K562 (cell line): ENCODE results near the gene NAV2. TPM values are rescaled to one million over a fixed set of nuclear protein-coding genes. Genes with fewer than 3 reads are reported as not detected.

ENCODE experiments used
- ATAC-seq: fragments of 200-7000 bp; cut with Tn5 transposase; 3 replicates; pipeline ENCODE4 v1.9.1; 2020; ENCODE audit warnings: moderate library complexity
- BruUV-seq: library from RNA; stranded (reverse); fragments of 400-500 nt; replicated peaks from 2 replicates; lab custom pipeline; 2021; lab: Mats Ljungman, UMichigan
- CTCF ChIA-PET: fragments of 300-600 bp; formaldehyde crosslinking; extraction: SDS; loops from one replicate; lab custom pipeline; 2021; ENCODE audit warnings: low intra/inter-chr PET ratio; lab: Yijun Ruan, JAX
- POLR2A ChIA-PET: fragments of 300-600, 350-650 bp; sonication (Branson Sonifier 250); formaldehyde crosslinking; extraction: SDS; loops from one replicate; lab custom pipeline; 2021; ENCODE audit warnings: antibody characterized with exemption, inconsistent platforms; lab: Yijun Ruan, JAX
- DNase-seq, 4 experiments: peaks; one replicate each; pipeline versions ENCODE4 v3.0.0 to v3.0.0-alpha.2; 2011 to 2018; ENCODE audit warnings: low spot score in 3 of 4, mixed read lengths in 3 of 4; ENCODE audit errors: extremely low read depth in 1 of 4
- FAIRE-seq: peaks from 2 replicates; lab custom pipeline; 2011; peaks lifted over from hg19 to GRCh38; lab: Jason Lieb, UNC
- H2AFZ ChIP-seq: 2 replicates; pipeline ENCODE4 v1.6.0; 2011; ENCODE audit warnings: low read depth, low read length, control low read depth, inconsistent platforms
- H3K27ac ChIP-seq: fragments of 200-600 bp; 3 replicates; pipeline ENCODE4 v1.8.0; 2011; ENCODE audit warnings: low read depth, mild to moderate bottlenecking, control low read depth, inconsistent platforms, low read length, moderate library complexity, mixed read lengths; ENCODE audit errors: extremely low read depth
- H3K27me3 ChIP-seq, 2 experiments: fragments of 300-600 bp in 1 of 2; 2 replicates in 1 of 2; 3 replicates in 1 of 2; pipeline versions ENCODE4 v1.6.0 to v1.8.0; 2011; ENCODE audit warnings: inconsistent platforms in 2 of 2, low read length in 2 of 2, mild to moderate bottlenecking in 1 of 2, mixed read lengths in 1 of 2, moderate library complexity in 1 of 2; ENCODE audit not compliant: control insufficient read depth in 2 of 2, insufficient read depth in 2 of 2
- H3K36me3 ChIP-seq: fragments of 300-600 bp; 3 replicates; pipeline ENCODE4 v1.8.0; 2011; ENCODE audit warnings: mild to moderate bottlenecking, low read length, inconsistent platforms; ENCODE audit not compliant: control insufficient read depth, insufficient read depth
- H3K4me1 ChIP-seq, 2 experiments: fragments of 200-600 bp in 1 of 2; replicated peaks in 1 of 2; 2 replicates in 1 of 2; 3 replicates in 1 of 2; pipeline versions ENCODE4 v1.5.1 to v1.8.0; 2011; ENCODE audit warnings: inconsistent platforms in 2 of 2, low read length in 2 of 2, mild to moderate bottlenecking in 1 of 2, mixed read lengths in 1 of 2, moderate library complexity in 1 of 2; ENCODE audit not compliant: control insufficient read depth in 2 of 2, insufficient read depth in 2 of 2
- H3K4me2 ChIP-seq: 2 replicates; pipeline ENCODE4 v1.6.1; 2011; ENCODE audit warnings: low read length, control low read depth, inconsistent platforms, mixed read lengths; ENCODE audit not compliant: insufficient read depth
- H3K4me3 ChIP-seq: fragments of 200-600 bp; sonication (generic), shearing (Covaris generic); 2 replicates; pipeline ENCODE4 v1.5.1; 2016; ENCODE audit warnings: control low read depth, inconsistent platforms
- H3K79me2 ChIP-seq: fragments of 200-600 bp; 3 replicates; pipeline ENCODE4 v1.8.0; 2011; ENCODE audit warnings: low read length, inconsistent platforms; ENCODE audit not compliant: control insufficient read depth, insufficient read depth
- H3K9ac ChIP-seq, 2 experiments: 2 replicates each; pipeline versions ENCODE4 v1.6.0 to v1.6.1; 2011; ENCODE audit warnings: low read depth in 2 of 2, low read length in 2 of 2, control low read depth in 1 of 2, inconsistent platforms in 1 of 2, mild to moderate bottlenecking in 1 of 2, mixed read lengths in 1 of 2; ENCODE audit not compliant: insufficient read depth in 1 of 2
- H3K9me1 ChIP-seq: one replicate; pipeline ENCODE4 v1.6.0; 2011; ENCODE audit warnings: inconsistent platforms, mild to moderate bottlenecking, low read length, moderate library complexity; ENCODE audit not compliant: control insufficient read depth, insufficient read depth
- H3K9me3 ChIP-seq: replicated peaks from 2 replicates; pipeline ENCODE4 v1.5.1; 2011; ENCODE audit warnings: low read depth, low read length, inconsistent platforms; ENCODE audit not compliant: control insufficient read depth, insufficient read depth
- H4K20me1 ChIP-seq: replicated peaks from 2 replicates; pipeline ENCODE4 v1.6.1; 2011; ENCODE audit warnings: low read length, inconsistent platforms, mixed read lengths; ENCODE audit not compliant: control insufficient read depth, insufficient read depth
- BRD9 ChIP-seq: fragments of 450-650 bp; IDR thresholded peaks from 2 replicates; pipeline ENCODE4 v1.6.1; 2018; ENCODE audit warnings: low read depth; ENCODE audit not compliant: partially characterized antibody
- EP400 ChIP-seq: fragments of 450-650 bp; IDR thresholded peaks from 2 replicates; pipeline ENCODE4 v1.6.1; 2017; ENCODE audit warnings: antibody characterized with exemption, mild to moderate bottlenecking, moderate library complexity
- HIVEP1 ChIP-seq: fragments of 250-450 bp; sonication (Bioruptor Pico); IDR thresholded peaks from 2 replicates; pipeline ENCODE4 v1.4.0; 2020; ENCODE audit warnings: mild to moderate bottlenecking
- NCOA6 ChIP-seq: fragments of 450-650 bp; IDR thresholded peaks from 2 replicates; pipeline ENCODE4 v1.6.1; 2017; ENCODE audit warnings: mild to moderate bottlenecking
- TEAD4 ChIP-seq, 2 experiments: sonication (generic) in 1 of 2; formaldehyde crosslinking in 1 of 2; IDR thresholded peaks; 2 replicates each; pipeline versions ENCODE4 v1.6.1 to v1.8.0; 2012 to 2022; ENCODE audit warnings: borderline replicate concordance in 1 of 2, inconsistent platforms in 1 of 2, low read length in 1 of 2, mild to moderate bottlenecking in 1 of 2, missing genetic modification reagents in 1 of 2
- ZNF717 ChIP-seq: fragments of 250-450 bp; sonication (Bioruptor Pico); IDR thresholded peaks from 2 replicates; pipeline ENCODE4 v1.5.0; 2021
- ZNF766 ChIP-seq: fragments of 200-800 bp; sonication (Bioruptor generic); conservative IDR thresholded peaks from 2 replicates; pipeline ENCODE4 v1.6.1; 2016; ENCODE audit warnings: missing genetic modification characterization, missing compliant biosample characterization
- whole genome bisulfite sequencing: fragments of 100-300 bp; shearing (Covaris generic); methylation state at CpG from one replicate; pipeline ENCODE4 v1.1.6; 2016; ENCODE audit warnings: low coverage, mixed read lengths; ENCODE audit not compliant: insufficient coverage; ENCODE audit errors: missing lambda C conversion rate; 5-methylcytosine and 5-hydroxymethylcytosine counted together
- in situ Hi-C: fragments of 300-500 bp; cut with MboI; formaldehyde crosslinking; loops from 4 replicates; pipeline ENCODE4 v1.15.0; 2018; ENCODE audit warnings: inconsistent platforms, mixed read lengths
- intact Hi-C: fragments of 100-400 bp; cut with micrococcal nuclease; formaldehyde crosslinking; loops from 2 replicates; pipeline ENCODE4 v1.14.2; 2022
- polyA plus RNA-seq, 8 experiments: library from polyadenylated mRNA; depleted of rRNA in 4 of 8; stranded (reverse) in 5 of 8; unstranded in 3 of 8; fragments of >200 nt; fragmentation: Nextera tagmentation in 2 of 8; fragmentation: Illumina TruSeq in 1 of 8; extraction: Ambion mirVana in 2 of 8; extraction: Trizol in 1 of 8; gene quantifications; 2 replicates each; pipeline versions ENCODE4 v1.2.1 to v1.2.3, GENCODE V29; 2011 to 2014; ENCODE audit warnings: inconsistent platforms in 1 of 8, missing spikeins in 1 of 8
- total RNA-seq, 7 experiments: library from RNA; depleted of rRNA in 6 of 7; stranded (reverse); fragments of >200 nt in 6 of 7; fragmentation: Illumina TruSeq in 2 of 7; extraction: Trizol in 2 of 7; gene quantifications; 2 replicates each; pipeline versions ENCODE4 v1.2.1 to v1.2.3, GENCODE V29; 2011 to 2021; ENCODE audit warnings: low replicate concordance in 1 of 7
- TF ChIP-seq, protein P1 (sequence below): fragments of 450-650 bp; IDR thresholded peaks from 2 replicates; pipeline ENCODE4 v1.7.1; 2018; ENCODE audit warnings: mild to moderate bottlenecking, low read depth; ENCODE audit not compliant: partially characterized antibody

Gene NAV2
- total and polyA plus RNA-seq, 9 of the 15 experiments (the other 6 are each of a cell fraction or from before 2014, with no cell fraction given) = 0.03 to 0.35 (median 0.05) TPM

GRCh38 chr11:20116825-20117224 lies 404.2 kb downstream of the NAV2 start (continued):
- no peak for TF ChIP-seq ZNF717 (CRISPR knock-in tag)
- TF ChIP-seq NCOA6 = no peak

DNA sequence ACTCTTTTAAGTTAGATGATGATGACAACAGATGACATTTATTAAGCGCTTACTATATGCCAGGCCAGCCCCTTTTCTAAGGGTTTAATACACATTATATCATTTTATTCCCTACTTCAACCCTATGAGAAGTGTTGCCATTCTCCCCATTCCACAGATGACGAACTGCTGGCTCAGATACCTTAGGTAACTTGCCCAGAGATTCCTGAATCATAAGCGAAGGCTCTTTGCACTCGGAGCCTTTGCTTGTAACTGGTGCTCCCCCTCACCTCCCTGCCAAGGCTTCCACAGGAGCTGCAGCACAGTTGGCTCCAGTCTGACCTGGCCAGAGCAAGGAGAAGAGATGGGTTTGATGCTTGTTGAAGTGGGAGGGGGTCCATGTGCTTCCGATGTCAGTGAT lies 404.7 kb downstream of the NAV2 start:
- POLR2A ChIA-PET = no interaction called here
- Histone ChIP-seq H3K4me3 (no peak overlapping the region), H3K79me2 (no peaks in the 10 kb centered on the region), H2AFZ (no peak overlapping the region), H4K20me1 (no peaks in the 10 kb centered on the region), H3K9me1 (no peaks in the 10 kb centered on the region), H3K4me1 (peaks cover 10 to 19% of the 10 kb centered on the region in 2 experiments), H3K4me2 (no peak overlapping the region)
- WGBS = 18% methylated on average over 4 of the region's 5 CpGs
- CTCF ChIA-PET = no interaction called here
- intact Hi-C loops = no loop called here
- in situ Hi-C loops = no loop called here
- TF ChIP-seq BRD9 = no peak
- TF ChIP-seq HIVEP1 (CRISPR knock-in tag) = no peak
- TF ChIP-seq TEAD4 (IDR thresholded peaks at IDR 0.05; ENCODE audit: low read length) = no peak
- TF ChIP-seq TEAD4 (CRISPR knock-in tag; IDR thresholded peaks at IDR 0.05; ENCODE audit: borderline replicate concordance) = no peak
- no peak for TF ChIP-seq ZNF766 (CRISPR knock-in tag)
- no peak for TF ChIP-seq EP400
- TF ChIP-seq, protein P1, sequence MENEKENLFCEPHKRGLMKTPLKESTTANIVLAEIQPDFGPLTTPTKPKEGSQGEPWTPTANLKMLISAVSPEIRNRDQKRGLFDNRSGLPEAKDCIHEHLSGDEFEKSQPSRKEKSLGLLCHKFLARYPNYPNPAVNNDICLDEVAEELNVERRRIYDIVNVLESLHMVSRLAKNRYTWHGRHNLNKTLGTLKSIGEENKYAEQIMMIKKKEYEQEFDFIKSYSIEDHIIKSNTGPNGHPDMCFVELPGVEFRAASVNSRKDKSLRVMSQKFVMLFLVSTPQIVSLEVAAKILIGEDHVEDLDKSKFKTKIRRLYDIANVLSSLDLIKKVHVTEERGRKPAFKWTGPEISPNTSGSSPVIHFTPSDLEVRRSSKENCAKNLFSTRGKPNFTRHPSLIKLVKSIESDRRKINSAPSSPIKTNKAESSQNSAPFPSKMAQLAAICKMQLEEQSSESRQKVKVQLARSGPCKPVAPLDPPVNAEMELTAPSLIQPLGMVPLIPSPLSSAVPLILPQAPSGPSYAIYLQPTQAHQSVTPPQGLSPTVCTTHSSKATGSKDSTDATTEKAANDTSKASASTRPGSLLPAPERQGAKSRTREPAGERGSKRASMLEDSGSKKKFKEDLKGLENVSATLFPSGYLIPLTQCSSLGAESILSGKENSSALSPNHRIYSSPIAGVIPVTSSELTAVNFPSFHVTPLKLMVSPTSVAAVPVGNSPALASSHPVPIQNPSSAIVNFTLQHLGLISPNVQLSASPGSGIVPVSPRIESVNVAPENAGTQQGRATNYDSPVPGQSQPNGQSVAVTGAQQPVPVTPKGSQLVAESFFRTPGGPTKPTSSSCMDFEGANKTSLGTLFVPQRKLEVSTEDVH = no peak
- TF ChIP-seq, all 486 proteins: peak for 0
- Histone ChIP-seq H3K27ac (no peak overlapping the region), H3K27me3 (peaks cover 0 to 6% of the 10 kb centered on the region in 2 experiments; a peak in 2 of 5 replicates), H3K9me3 (no peaks in the 10 kb centered on the region), H3K36me3 (no peaks in the 10 kb centered on the region), H3K9ac (no peak overlapping the region)
- ATAC-seq (no peak), FAIRE-seq (no peak), DNase-seq (no peak)
- no TSS peak for BruUV-seq
